H1 (cell line): ENCODE measurements around the gene DNAAF5. TPM values are rescaled to one million over a fixed set of nuclear protein-coding genes. Genes with fewer than 3 reads are reported as not detected.

ENCODE experiments used
- CTCF ChIA-PET: fragments of 300-600 bp; sonication (Branson Sonifier 250); formaldehyde crosslinking; loops from one replicate; lab custom pipeline; 2021; ENCODE audit not compliant: partially characterized antibody; lab: Charles Lee
- POLR2A ChIA-PET: fragments of 300-600 bp; sonication (Branson Sonifier 250); formaldehyde crosslinking; loops from one replicate; lab custom pipeline; 2021; ENCODE audit warnings: inconsistent platforms; ENCODE audit not compliant: partially characterized antibody; lab: Charles Lee
- DNase-seq, 2 experiments: peaks; one replicate each; pipeline versions ENCODE4 v3.0.0 to v3.0.0-alpha.2; 2010 to 2022; ENCODE audit warnings: low spot score in 2 of 2, low read depth in 1 of 2, mixed read lengths in 1 of 2
- FAIRE-seq: peaks from 2 replicates; lab custom pipeline; 2011; peaks lifted over from hg19 to GRCh38; lab: Jason Lieb, UNC
- H2AFZ ChIP-seq: 2 replicates; pipeline ENCODE4 v1.8.1; 2012; ENCODE audit warnings: low read length, inconsistent platforms
- H2AK5ac ChIP-seq: 2 replicates; pipeline ENCODE4 v1.6.1; 2013; ENCODE audit warnings: low read depth, low read length
- H2BK120ac ChIP-seq: replicated peaks from 2 replicates; pipeline ENCODE3; 2013; ENCODE audit warnings: low read depth, low read length, inconsistent platforms
- H2BK12ac ChIP-seq: 2 replicates; pipeline ENCODE4 v1.6.1; 2013; ENCODE audit warnings: low read depth, low read length
- H2BK15ac ChIP-seq: 2 replicates; pipeline ENCODE4 v1.6.1; 2013; ENCODE audit warnings: low read length
- H2BK20ac ChIP-seq: 2 replicates; pipeline ENCODE4 v1.6.1; 2013; ENCODE audit warnings: low read length
- H2BK5ac ChIP-seq: 2 replicates; pipeline ENCODE4 v1.6.1; 2013; ENCODE audit warnings: low read depth, low read length
- H3K14ac ChIP-seq: 2 replicates; pipeline ENCODE4 v1.6.1; 2013; ENCODE audit warnings: inconsistent platforms; ENCODE audit not compliant: insufficient read length
- H3K18ac ChIP-seq: 2 replicates; pipeline ENCODE4 v1.6.1; 2013; ENCODE audit warnings: low read length; ENCODE audit errors: extremely low read depth
- H3K23ac ChIP-seq: 2 replicates; pipeline ENCODE4 v1.6.1; 2013; ENCODE audit warnings: inconsistent platforms; ENCODE audit not compliant: insufficient read length
- H3K23me2 ChIP-seq: 2 replicates; pipeline ENCODE4 v1.6.1; 2013; ENCODE audit warnings: low read depth, low read length
- H3K27ac ChIP-seq: 2 replicates; pipeline ENCODE4 v1.6.1; 2011; ENCODE audit warnings: low read depth, low read length, inconsistent platforms
- H3K27me3 ChIP-seq, 4 experiments: replicated peaks in 1 of 4; 1 replicate in 1 of 4; 2 replicates in 3 of 4; pipeline versions ENCODE4 v1.6.1 to v1.8.1; 2011 to 2013; ENCODE audit warnings: low read length in 3 of 4, mild to moderate bottlenecking in 3 of 4, inconsistent platforms in 2 of 4, mixed read lengths in 2 of 4, moderate library complexity in 1 of 4; ENCODE audit not compliant: control insufficient read depth in 3 of 4, insufficient read depth in 3 of 4; ENCODE audit errors: extremely low read depth in 1 of 4
- H3K36me3 ChIP-seq, 4 experiments: 2 replicates each; pipeline versions ENCODE4 v1.6.1 to v1.8.1; 2011 to 2013; ENCODE audit warnings: mild to moderate bottlenecking in 4 of 4, low read length in 3 of 4, moderate library complexity in 2 of 4, control low read depth in 1 of 4, inconsistent platforms in 1 of 4; ENCODE audit not compliant: insufficient read depth in 4 of 4, control insufficient read depth in 2 of 4
- H3K4ac ChIP-seq: replicated peaks from 2 replicates; pipeline ENCODE3; 2013; ENCODE audit warnings: low read length, low read depth, mixed read lengths, inconsistent platforms; ENCODE audit not compliant: insufficient read length
- H3K4me1 ChIP-seq, 4 experiments: replicated peaks in 1 of 4; 1 replicate in 1 of 4; 2 replicates in 3 of 4; pipeline versions ENCODE4 v1.6.1 to v1.8.1; 2011 to 2013; ENCODE audit warnings: low read length in 3 of 4, inconsistent platforms in 2 of 4, mixed read lengths in 1 of 4; ENCODE audit not compliant: insufficient read depth in 4 of 4, control insufficient read depth in 3 of 4
- H3K4me2 ChIP-seq, 2 experiments: 2 replicates each; pipeline versions ENCODE4 v1.6.1 to v1.8.1; 2011 to 2013; ENCODE audit warnings: low read depth in 2 of 2, low read length in 2 of 2, control low read depth in 1 of 2, inconsistent platforms in 1 of 2, mild to moderate bottlenecking in 1 of 2; ENCODE audit not compliant: insufficient read depth in 1 of 2
- H3K4me3 ChIP-seq, 4 experiments: fragments of 200-600, 300-600 bp in 1 of 4; sonication (generic), shearing (Covaris generic), sonication (Bioruptor Twin) in 1 of 4; 2 replicates each; pipeline versions ENCODE4 v1.5.1 to v1.8.1; 2011 to 2016; ENCODE audit warnings: low read length in 4 of 4, low read depth in 3 of 4, control low read depth in 2 of 4, inconsistent platforms in 2 of 4, mild to moderate bottlenecking in 2 of 4, mixed read lengths in 1 of 4, moderate library complexity in 1 of 4; ENCODE audit not compliant: insufficient read depth in 2 of 4; ENCODE audit errors: extremely low read depth in 1 of 4
- H3K56ac ChIP-seq: replicated peaks from 2 replicates; pipeline ENCODE3; 2013; ENCODE audit warnings: low read depth, mild to moderate bottlenecking, mixed read lengths, low read length, inconsistent platforms; ENCODE audit not compliant: insufficient read length
- H3K79me1 ChIP-seq: 2 replicates; pipeline ENCODE4 v1.6.1; 2013; ENCODE audit warnings: low read depth, low read length, control low read depth
- H3K79me2 ChIP-seq, 2 experiments: 2 replicates each; pipeline versions ENCODE4 v1.6.1 to v1.8.1; 2012 to 2013; ENCODE audit warnings: low read length in 2 of 2, mild to moderate bottlenecking in 2 of 2, inconsistent platforms in 1 of 2; ENCODE audit not compliant: insufficient read depth in 2 of 2, control insufficient read depth in 1 of 2
- H3K9ac ChIP-seq, 4 experiments: replicated peaks in 1 of 4; 1 replicate in 1 of 4; 2 replicates in 3 of 4; pipeline versions ENCODE4 v1.6.1 to v1.8.1; 2011 to 2013; ENCODE audit warnings: low read depth in 3 of 4, low read length in 3 of 4, control low read depth in 2 of 4, mild to moderate bottlenecking in 2 of 4, moderate library complexity in 2 of 4, inconsistent platforms in 1 of 4; ENCODE audit errors: extremely low read depth in 1 of 4
- H3K9me3 ChIP-seq, 2 experiments: 2 replicates each; pipeline versions ENCODE4 v1.6.1 to v1.8.1; 2012 to 2013; ENCODE audit warnings: mild to moderate bottlenecking in 2 of 2, moderate library complexity in 2 of 2, control low read depth in 1 of 2, inconsistent platforms in 1 of 2, low read depth in 1 of 2, low read length in 1 of 2, mixed read lengths in 1 of 2; ENCODE audit not compliant: insufficient read depth in 2 of 2
- H4K20me1 ChIP-seq, 2 experiments: replicated peaks in 1 of 2; 2 replicates each; pipeline versions ENCODE3 to v1.8.1; 2011 to 2013; ENCODE audit warnings: inconsistent platforms in 2 of 2, low read length in 2 of 2, mild to moderate bottlenecking in 1 of 2; ENCODE audit not compliant: insufficient read depth in 2 of 2, control insufficient read depth in 1 of 2
- H4K5ac ChIP-seq: 2 replicates; pipeline ENCODE4 v1.6.1; 2013; ENCODE audit warnings: low read length, low read depth, mixed read lengths, inconsistent platforms; ENCODE audit not compliant: insufficient read length
- H4K8ac ChIP-seq: 2 replicates; pipeline ENCODE4 v1.8.0; 2013; ENCODE audit warnings: mild to moderate bottlenecking, moderate library complexity, low read length, inconsistent platforms; ENCODE audit not compliant: insufficient read depth; ENCODE audit errors: extremely low read depth
- H4K91ac ChIP-seq: replicated peaks from 2 replicates; pipeline ENCODE3; 2013; ENCODE audit warnings: low read length, mixed read lengths, inconsistent platforms; ENCODE audit not compliant: insufficient read length
- EZH2 ChIP-seq: fragments of 200-600 bp; sonication (generic); IDR thresholded peaks from 2 replicates; pipeline ENCODE4 v1.7.1; 2012; ENCODE audit warnings: low read depth, mild to moderate bottlenecking, moderate library complexity, low read length, inconsistent platforms; ENCODE audit not compliant: severe bottlenecking
- WGBS, 2 experiments: shearing (Covaris generic) in 1 of 2; methylation state at CpG; one replicate each; pipeline versions ENCODE4 v1.1.6 to v1.1.7; 2013 to 2015; ENCODE audit warnings: low lambda C conversion rate in 2 of 2, mixed read lengths in 2 of 2, inconsistent platforms in 1 of 2, low coverage in 1 of 2, missing lambda C conversion rate in 1 of 2; ENCODE audit not compliant: insufficient replicate concordance in 2 of 2, insufficient coverage in 1 of 2, insufficient read length in 1 of 2; ENCODE audit errors: extremely low coverage in 1 of 2, missing lambda C conversion rate in 1 of 2; 5-methylcytosine and 5-hydroxymethylcytosine counted together
- polyA plus RNA-seq, 7 experiments: library from polyadenylated mRNA; depleted of rRNA in 3 of 7; stranded (reverse) in 5 of 7; unstranded in 2 of 7; fragments of >200 nt in 5 of 7; fragments of 200-250 nt in 2 of 7; gene quantifications; 1 replicate in 5 of 7; 2 replicates in 1 of 7; 4 replicates in 1 of 7; pipeline versions ENCODE4 v1.2.1 to v1.2.3, GENCODE V29; 2011 to 2013; ENCODE audit warnings: missing spikeins in 2 of 7, mixed read lengths in 2 of 7
- total RNA-seq: library from RNA; stranded (reverse); fragmentation: NEBNext Ultra II Directional; extraction: Animal tissue kit (Norgen Biotek cat#: 25700); gene quantifications from 2 replicates; pipeline ENCODE4 v1.2.1, GENCODE V29; 2021

The DNAAF5 gene
- total and polyA plus RNA-seq, 2 of the 8 experiments (the other 6 are each of a cell fraction or from before 2014, with no cell fraction given) = 55.1 to 95.9 TPM

DNA sequence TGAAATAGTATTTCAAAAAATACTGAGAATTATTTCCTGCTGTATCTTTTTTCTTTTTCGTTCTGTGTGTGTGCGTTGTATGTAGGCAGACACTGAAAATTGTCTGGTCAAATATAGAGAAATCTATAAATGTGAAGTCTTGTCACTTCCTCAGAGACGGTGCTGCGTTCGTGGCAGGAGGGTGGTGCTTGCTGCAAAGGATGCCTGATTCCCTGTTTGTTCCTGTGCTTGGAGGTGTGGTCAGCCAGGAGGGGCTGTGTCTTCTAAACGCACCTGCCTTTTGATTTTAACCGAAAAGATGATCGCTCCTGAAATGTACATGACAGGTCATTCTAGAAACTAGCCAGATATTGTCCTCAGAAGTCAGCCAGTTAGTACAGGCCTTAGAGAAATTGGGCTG, 33.1 kb downstream of the DNAAF5 start:
- POLR2A ChIA-PET = no interaction called here
- Histone ChIP-seq H3K4ac (no peak overlapping the region), H2BK20ac (no peak overlapping the region), H4K20me1 (peaks cover 0 to 11% of the 10 kb centered on the region in 2 experiments), H3K79me2 (no peaks in the 10 kb centered on the region), H3K79me1 (no peaks in the 10 kb centered on the region), H2BK12ac (no peak overlapping the region), H2AK5ac (no peak overlapping the region), H3K14ac (no peak overlapping the region), H3K4me1 (no peaks in the 10 kb centered on the region), H2BK15ac (no peak overlapping the region), H4K5ac (no peak overlapping the region), H3K4me3 (no peak overlapping the region), H2AFZ (no peak overlapping the region), H2BK120ac (no peak overlapping the region), H3K18ac (no peak overlapping the region), H3K23me2 (no peaks in the 10 kb centered on the region), H3K56ac (no peak overlapping the region), H3K27ac (no peak overlapping the region), H3K9ac (no peak overlapping the region), H3K27me3 (no peaks in the 10 kb centered on the region), H3K36me3 (peaks cover 16 to 40% (median 29%) of the 10 kb centered on the region in 4 experiments), H3K9me3 (no peaks in the 10 kb centered on the region), H4K91ac (no peak overlapping the region), H2BK5ac (no peak overlapping the region), H3K4me2 (no peak overlapping the region), H3K23ac (no peak overlapping the region), H4K8ac (no peak overlapping the region)
- CTCF ChIA-PET = interaction anchor here (1.2 to 1.6 kb wide), 2 partner anchors 14 to 26 kb away, joined by 3 read pairs; no protein-coding TSS in a partner anchor
- no peak for TF ChIP-seq EZH2
- no peak for FAIRE-seq
- WGBS, 2 experiments = 92% methylated on average over 8 of the region's 8 CpGs; no CpG with 5 or more reads in 1 of the 2 experiments
- DNase-seq = no peak
